ENCODE measurements around the gene KLHL29.

KLHL29 gene

GRCh38 chr2:23536326-23536725 lies 151.3 kb downstream of the KLHL29 start:
- DNase-seq = peak; percentile 60

- no peak for DNase-seq
Observed at GRCh38 chr2:23537991-23538390, 153.0 kb downstream of the KLHL29 start.

GRCh38 chr2:23538566-23538965 lies 153.6 kb downstream of the KLHL29 start:
- DNase-seq = no peak

GRCh38 chr2:23540804-23541360 lies 155.9 kb downstream of the KLHL29 start:
- no peak for DNase-seq

GRCh38 chr2:23541503-23542229 lies 156.7 kb downstream of the KLHL29 start:
- peak; percentile 75 for DNase-seq

GRCh38 chr2:23542230-23542789 lies 157.3 kb downstream of the KLHL29 start:
- DNase-seq = no peak

GRCh38 chr2:23543302-23543701 lies 158.3 kb downstream of the KLHL29 start:
- no peak for DNase-seq

GRCh38 chr2:23543728-23544127 lies 158.7 kb downstream of the KLHL29 start:
- DNase-seq = no peak

GRCh38 chr2:23544589-23545295 lies 159.8 kb downstream of the KLHL29 start:
- no peak for DNase-seq

GRCh38 chr2:23545396-23545795 lies 160.4 kb downstream of the KLHL29 start:
- DNase-seq = no peak

- DNase-seq = peak; percentile 80
Observed at GRCh38 chr2:23545811-23546210, 160.8 kb downstream of the KLHL29 start.

GRCh38 chr2:23546913-23547312 lies 161.9 kb downstream of the KLHL29 start:
- peak; percentile 65 for DNase-seq

- DNase-seq = no peak
Observed at GRCh38 chr2:23547725-23548124, 162.7 kb downstream of the KLHL29 start.

GRCh38 chr2:23548143-23548769 lies 163.3 kb downstream of the KLHL29 start:
- no peak for DNase-seq

- DNase-seq = peak; percentile 58
Observed at GRCh38 chr2:23549051-23549450, 164.1 kb downstream of the KLHL29 start.

- peak; percentile 96 for DNase-seq
Observed at GRCh38 chr2:23549821-23550530, 165.0 kb downstream of the KLHL29 start.

GRCh38 chr2:23550553-23550952 lies 165.6 kb downstream of the KLHL29 start:
- no peak for DNase-seq

- DNase-seq = no peak
Observed at GRCh38 chr2:23551875-23552274, 166.9 kb downstream of the KLHL29 start.

- no peak for DNase-seq
Observed at GRCh38 chr2:23553561-23553960, 168.6 kb downstream of the KLHL29 start.

- no peak for DNase-seq
Observed at GRCh38 chr2:23554054-23554697, 169.2 kb downstream of the KLHL29 start.

GRCh38 chr2:23555944-23556343 lies 171.0 kb downstream of the KLHL29 start:
- no peak for DNase-seq

GRCh38 chr2:23556929-23557328 lies 171.9 kb downstream of the KLHL29 start:
- DNase-seq = no peak

All from eye (tissue), 1 donor.